NT2/D1 (cell line): ENCODE measurements around the gene CELSR1.
"Not testable (repeated sequence)": the region's sequence is repeated elsewhere in the genome, so short reads cannot be mapped to it uniquely, and the experiment has no call there.

Experiments
- DNase-seq: peaks from one replicate; pipeline ENCODE4 v3.0.0-alpha.2; 2011; ENCODE audit warnings: low read depth, low spot score
- H3K27me3 ChIP-seq: 2 replicates; pipeline ENCODE4 v1.6.0; 2011; ENCODE audit warnings: mild to moderate bottlenecking; ENCODE audit not compliant: insufficient read length, insufficient read depth
- H3K36me3 ChIP-seq: 2 replicates; pipeline ENCODE4 v1.6.1; 2011; ENCODE audit warnings: mild to moderate bottlenecking, low read length, mixed read lengths; ENCODE audit not compliant: insufficient read depth, insufficient read length
- H3K4me1 ChIP-seq: 2 replicates; pipeline ENCODE4 v1.5.1; 2011; ENCODE audit not compliant: insufficient read depth, insufficient read length
- H3K4me3 ChIP-seq: 2 replicates; pipeline ENCODE4 v1.5.1; 2011; ENCODE audit warnings: low read depth; ENCODE audit not compliant: insufficient read length
- H3K9ac ChIP-seq: 2 replicates; pipeline ENCODE4 v1.6.0; 2011; ENCODE audit warnings: low read depth; ENCODE audit not compliant: insufficient read length
- H3K9me3 ChIP-seq: 2 replicates; pipeline ENCODE4 v1.5.1; 2011; ENCODE audit warnings: mild to moderate bottlenecking, low read length; ENCODE audit not compliant: insufficient read depth
- SUZ12 ChIP-seq: IDR thresholded peaks from 2 replicates; pipeline ENCODE4 v1.6.1; 2011; ENCODE audit not compliant: insufficient read length, insufficient read depth; ENCODE audit errors: extremely low read depth
- YY1 ChIP-seq: IDR thresholded peaks from 2 replicates; pipeline ENCODE4 v1.6.1; 2011; ENCODE audit not compliant: insufficient read length, insufficient read depth
- ZNF274 ChIP-seq: IDR thresholded peaks from 2 replicates; pipeline ENCODE4 v1.6.1; 2011; ENCODE audit warnings: mild to moderate bottlenecking, low read depth, low read length

Gene CELSR1

GRCh38 chr22:46322711-46323110, 214.7 kb downstream of the CELSR1 start:
- Histone ChIP-seq H3K9me3 (no peaks in the 10 kb centered on the region), H3K36me3 (peaks cover 85% of the 10 kb centered on the region), H3K4me3 (no peak overlapping the region), H3K9ac (no peak overlapping the region), H3K27me3 (no peaks in the 10 kb centered on the region), H3K4me1 (no peaks in the 10 kb centered on the region)
- TF ChIP-seq ZNF274 (no peak), YY1 (no peak), SUZ12 (no peak)
- DNase-seq = no peak

- H3K36me3 ChIP-seq = peaks cover 84% of the 10 kb centered on the region
- H3K9ac ChIP-seq = no peak overlapping the region
- H3K4me3 ChIP-seq = no peak overlapping the region
- H3K4me1 ChIP-seq = no peaks in the 10 kb centered on the region
- H3K9me3 ChIP-seq = no peaks in the 10 kb centered on the region
- TF ChIP-seq ZNF274 = no peak
- TF ChIP-seq YY1 = no peak
- no peak for TF ChIP-seq SUZ12
- DNase-seq = no peak
- H3K27me3 ChIP-seq = no peaks in the 10 kb centered on the region
Measured at GRCh38 chr22:46320716-46321386, 216.6 kb downstream of the CELSR1 start.

DNA sequence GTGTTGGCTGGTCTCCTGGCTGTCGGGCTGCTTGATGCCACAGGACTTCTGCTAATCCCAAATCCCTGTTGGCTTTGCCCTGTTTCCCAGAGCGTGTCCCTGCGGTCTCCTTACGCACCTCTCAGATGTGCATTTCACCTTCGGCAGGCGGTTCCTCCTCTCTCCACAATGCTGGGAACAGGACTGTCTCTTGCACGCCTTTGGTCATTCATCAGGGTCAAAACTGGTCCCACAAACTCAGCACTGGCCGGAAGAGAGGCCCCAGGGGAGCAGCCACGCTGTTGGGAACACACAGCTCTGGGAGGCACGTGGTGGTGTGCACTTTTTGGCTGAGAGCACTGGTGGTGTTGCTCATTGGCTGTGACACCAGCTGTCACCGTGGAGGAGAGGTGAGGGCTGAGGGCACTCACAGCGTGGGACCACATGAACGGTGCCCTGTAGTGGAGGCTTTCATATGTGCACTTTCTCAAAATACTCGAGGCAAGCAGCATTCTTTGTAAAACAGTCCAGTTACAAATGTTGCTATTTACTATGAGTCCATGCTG, 217.2 kb downstream of the CELSR1 start:
- DNase-seq = no peak
- Histone ChIP-seq H3K4me3 (no peak overlapping the region), H3K36me3 (peaks cover 84% of the 10 kb centered on the region), H3K27me3 (no peaks in the 10 kb centered on the region), H3K4me1 (no peaks in the 10 kb centered on the region), H3K9ac (no peak overlapping the region), H3K9me3 (no peaks in the 10 kb centered on the region)
- TF ChIP-seq ZNF274 = no peak
- no peak for TF ChIP-seq YY1
- no peak for TF ChIP-seq SUZ12

DNA sequence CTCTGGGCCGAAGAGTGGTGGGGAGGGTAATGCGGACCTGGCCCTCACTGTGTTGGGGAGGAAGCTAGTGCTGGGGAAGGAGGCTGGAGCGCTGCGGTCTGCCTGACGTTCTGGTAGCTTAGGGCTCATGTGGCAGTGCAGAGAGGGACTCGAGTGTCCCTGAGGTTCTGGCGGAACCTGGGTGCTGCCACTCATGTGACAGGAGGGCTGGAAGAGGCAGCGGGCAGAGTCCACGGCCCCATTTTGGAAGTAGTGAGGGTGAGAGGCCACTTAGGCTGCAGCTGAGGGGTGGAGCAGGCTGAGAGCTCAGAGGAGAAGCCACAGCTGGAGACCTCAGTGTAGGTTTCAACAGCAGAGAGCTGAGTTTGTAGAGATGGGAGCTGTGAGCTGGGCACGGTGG, 218.1 kb downstream of the CELSR1 start:
- Histone ChIP-seq H3K36me3 (peaks cover 82% of the 10 kb centered on the region), H3K4me3 (no peak overlapping the region), H3K27me3 (no peaks in the 10 kb centered on the region), H3K4me1 (no peaks in the 10 kb centered on the region), H3K9ac (no peak overlapping the region), H3K9me3 (no peaks in the 10 kb centered on the region)
- TF ChIP-seq ZNF274 (no peak), YY1 (no peak), SUZ12 (no peak)
- no peak for DNase-seq

GRCh38 chr22:46318576-46318975, 218.8 kb downstream of the CELSR1 start:
- Histone ChIP-seq H3K36me3 (peaks cover 85% of the 10 kb centered on the region), H3K9ac (no peak overlapping the region), H3K4me1 (no peaks in the 10 kb centered on the region), H3K9me3 (no peaks in the 10 kb centered on the region), H3K4me3 (no peak overlapping the region), H3K27me3 (no peaks in the 10 kb centered on the region)
- no peak for DNase-seq
- TF ChIP-seq SUZ12 (no peak), YY1 (no peak), ZNF274 (no peak)

DNA sequence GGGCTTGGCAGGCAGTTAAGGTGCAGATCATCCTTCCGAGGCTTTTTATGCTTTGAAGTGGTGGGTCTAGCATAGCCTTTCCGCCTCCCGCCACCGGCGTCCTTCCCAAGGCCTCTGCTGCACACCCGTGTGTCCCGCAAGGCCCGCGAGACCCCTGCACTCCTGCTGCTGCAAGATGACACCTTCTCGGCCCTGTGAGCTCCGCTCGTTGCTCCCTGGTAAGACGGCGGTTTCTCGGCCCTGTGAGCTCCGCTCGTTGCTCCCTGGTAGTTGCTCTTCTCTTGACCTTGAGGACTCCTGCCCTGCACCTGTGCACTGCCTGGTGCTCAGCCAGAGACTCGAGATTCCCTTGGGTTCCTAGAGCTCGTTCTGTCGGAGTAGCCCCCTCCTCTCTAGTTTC, 219.8 kb downstream of the CELSR1 start:
- Histone ChIP-seq H3K9me3 (no peaks in the 10 kb centered on the region), H3K9ac (no peak overlapping the region), H3K4me3 (no peak overlapping the region), H3K27me3 (no peaks in the 10 kb centered on the region), H3K36me3 (peaks cover 79% of the 10 kb centered on the region), H3K4me1 (no peaks in the 10 kb centered on the region)
- DNase-seq = no peak
- TF ChIP-seq ZNF274 (no peak), SUZ12 (no peak), YY1 (no peak)

DNA sequence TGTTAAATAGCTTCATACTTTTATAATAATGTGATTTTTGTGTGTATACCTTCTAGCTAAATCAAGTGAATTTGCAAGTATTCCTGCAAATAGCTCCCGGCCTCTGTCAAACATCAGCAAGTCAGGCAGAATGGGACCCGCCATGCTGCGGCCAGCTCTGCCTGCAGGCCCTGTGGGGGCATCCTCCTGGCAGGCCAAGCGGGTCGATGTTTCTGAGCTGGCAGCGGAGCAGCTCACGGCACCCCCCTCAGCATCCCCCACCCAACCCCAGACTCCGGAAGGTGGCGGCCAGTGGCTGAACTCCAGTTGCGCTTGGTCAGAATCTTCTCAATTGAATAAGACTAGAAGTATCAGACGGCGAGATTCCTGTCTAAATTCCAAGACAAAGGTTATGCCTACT, 221.4 kb downstream of the CELSR1 start:
- no peaks in the 10 kb centered on the region for H3K4me1 ChIP-seq
- H3K27me3 ChIP-seq = no peaks in the 10 kb centered on the region
- TF ChIP-seq SUZ12 (no peak), ZNF274 (no peak), YY1 (no peak)
- H3K36me3 ChIP-seq = peaks cover 79% of the 10 kb centered on the region
- no peak overlapping the region for H3K4me3 ChIP-seq
- no peak for DNase-seq
- H3K9me3 ChIP-seq = no peaks in the 10 kb centered on the region
- no peak overlapping the region for H3K9ac ChIP-seq

GRCh38 chr22:46312848-46313247, 224.6 kb downstream of the CELSR1 start:
- H3K27me3 ChIP-seq, H3K4me3 ChIP-seq, H3K9ac ChIP-seq, DNase-seq, H3K9me3 ChIP-seq, H3K4me1 ChIP-seq: not testable (repeated sequence)
- peaks cover 75% of the 10 kb centered on the region for H3K36me3 ChIP-seq
